BJ (cell line): Measurements from ENCODE around the gene ABCA7. TPM values are rescaled to one million over a fixed set of nuclear protein-coding genes. Genes with fewer than 3 reads are reported as not detected.

ENCODE experiments used
- CTCF ChIA-PET: fragments of 350-600 bp; formaldehyde crosslinking; extraction: SDS; loops from one replicate; lab custom pipeline; 2021; ENCODE audit warnings: antibody characterized with exemption, inconsistent platforms; lab: Yijun Ruan, JAX
- POLR2A ChIA-PET: fragments of 300-600 bp; sonication (Branson Sonifier 250); formaldehyde crosslinking; extraction: SDS; loops from one replicate; lab custom pipeline; 2021; ENCODE audit warnings: antibody characterized with exemption; lab: Charles Lee
- DNase-seq: peaks from one replicate; pipeline ENCODE4 v3.0.0-alpha.2; 2011; ENCODE audit warnings: low read depth
- H3K27me3 ChIP-seq: 2 replicates; pipeline ENCODE4 v1.6.0; 2011; ENCODE audit warnings: low read length; ENCODE audit not compliant: control insufficient read depth, insufficient read depth
- H3K36me3 ChIP-seq: 2 replicates; pipeline ENCODE4 v1.5.1; 2011; ENCODE audit warnings: low read length; ENCODE audit not compliant: control insufficient read depth, insufficient read depth
- H3K4me3 ChIP-seq: 2 replicates; pipeline ENCODE4 v1.5.1; 2011; ENCODE audit warnings: low read depth, mild to moderate bottlenecking, control low read depth, low read length
- polyA plus RNA-seq: library from polyadenylated mRNA; depleted of rRNA; stranded (reverse); fragments of >200 nt; gene quantifications from 2 replicates; pipeline ENCODE4 v1.2.3, GENCODE V29; 2011
- TF ChIP-seq, protein P1 (sequence below): IDR thresholded peaks from 2 replicates; pipeline ENCODE4 v1.5.1; 2011; ENCODE audit warnings: low read depth, mild to moderate bottlenecking, control low read depth, inconsistent platforms, low read length, moderate library complexity; ENCODE audit not compliant: insufficient read depth

ABCA7 gene
- polyA plus RNA-seq, 1 experiment: 1.9 TPM

- POLR2A ChIA-PET: no interaction called here
- TF ChIP-seq, protein P1, sequence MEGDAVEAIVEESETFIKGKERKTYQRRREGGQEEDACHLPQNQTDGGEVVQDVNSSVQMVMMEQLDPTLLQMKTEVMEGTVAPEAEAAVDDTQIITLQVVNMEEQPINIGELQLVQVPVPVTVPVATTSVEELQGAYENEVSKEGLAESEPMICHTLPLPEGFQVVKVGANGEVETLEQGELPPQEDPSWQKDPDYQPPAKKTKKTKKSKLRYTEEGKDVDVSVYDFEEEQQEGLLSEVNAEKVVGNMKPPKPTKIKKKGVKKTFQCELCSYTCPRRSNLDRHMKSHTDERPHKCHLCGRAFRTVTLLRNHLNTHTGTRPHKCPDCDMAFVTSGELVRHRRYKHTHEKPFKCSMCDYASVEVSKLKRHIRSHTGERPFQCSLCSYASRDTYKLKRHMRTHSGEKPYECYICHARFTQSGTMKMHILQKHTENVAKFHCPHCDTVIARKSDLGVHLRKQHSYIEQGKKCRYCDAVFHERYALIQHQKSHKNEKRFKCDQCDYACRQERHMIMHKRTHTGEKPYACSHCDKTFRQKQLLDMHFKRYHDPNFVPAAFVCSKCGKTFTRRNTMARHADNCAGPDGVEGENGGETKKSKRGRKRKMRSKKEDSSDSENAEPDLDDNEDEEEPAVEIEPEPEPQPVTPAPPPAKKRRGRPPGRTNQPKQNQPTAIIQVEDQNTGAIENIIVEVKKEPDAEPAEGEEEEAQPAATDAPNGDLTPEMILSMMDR: no peak
- Histone ChIP-seq H3K4me3 (no peak overlapping the region), H3K36me3 (peaks cover 18% of the 10 kb centered on the region), H3K27me3 (no peaks in the 10 kb centered on the region)
- no peak for DNase-seq
- CTCF ChIA-PET: interaction anchor here (0.6 to 1.1 kb wide), 2 partner anchors 9 to 49 kb away, joined by 4 read pairs; no protein-coding TSS in a partner anchor
Observed at GRCh38 chr19:1015782-1016646, 23.9 kb upstream of the ABCA7 start.

GRCh38 chr19:1016647-1017114, 23.2 kb upstream of the ABCA7 start:
- TF ChIP-seq, protein P1: no peak
- Histone ChIP-seq H3K27me3 (no peaks in the 10 kb centered on the region), H3K36me3 (peaks cover 18% of the 10 kb centered on the region), H3K4me3 (no peak overlapping the region)
- no peak for DNase-seq
- POLR2A ChIA-PET: no interaction called here
- CTCF ChIA-PET: interaction anchor here (0.6 to 1.1 kb wide), 2 partner anchors 10 to 48 kb away, joined by 4 read pairs; no protein-coding TSS in a partner anchor

DNA sequence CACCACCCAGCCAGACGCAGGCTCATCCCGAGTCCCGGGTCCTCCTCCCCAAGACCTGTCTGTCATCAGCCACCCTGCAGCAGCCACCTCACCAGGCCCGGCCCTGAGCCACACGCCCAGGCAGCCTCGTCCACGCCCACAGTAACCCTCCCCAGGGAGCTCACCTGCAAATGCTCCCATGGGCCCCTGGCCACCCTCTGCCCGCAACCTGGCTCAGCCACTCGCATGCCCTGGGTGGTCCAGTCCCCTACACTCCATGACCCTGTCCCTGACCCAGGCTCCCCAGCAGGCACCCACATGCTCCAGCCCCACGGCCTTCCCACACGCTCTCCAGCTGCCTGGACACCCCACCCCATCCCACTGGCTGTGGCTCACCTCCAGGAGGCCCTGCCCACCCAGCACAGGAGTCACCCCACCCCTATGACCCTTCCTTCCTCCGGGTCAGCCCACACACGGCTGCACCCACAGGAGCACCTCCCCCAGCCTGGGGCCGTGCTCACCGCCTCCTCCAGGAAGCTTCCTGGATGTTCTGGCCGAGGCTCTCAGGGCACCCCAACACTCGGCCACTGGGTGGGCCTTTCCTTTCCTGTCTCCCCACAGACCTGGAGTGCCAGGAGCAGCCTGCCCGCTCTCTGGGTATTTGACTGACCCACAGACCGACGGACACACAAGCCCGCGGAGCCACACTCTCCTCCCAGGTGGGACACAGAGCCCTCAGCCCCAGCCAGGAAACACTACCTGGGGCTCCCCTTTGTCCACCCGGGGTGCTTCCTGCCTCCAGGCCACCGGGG, 22.6 kb upstream of the ABCA7 start:
- Histone ChIP-seq H3K36me3 (peaks cover 15% of the 10 kb centered on the region), H3K27me3 (no peaks in the 10 kb centered on the region), H3K4me3 (no peak overlapping the region)
- TF ChIP-seq, protein P1: no peak
- CTCF ChIA-PET: interaction anchor here (0.6 to 1.1 kb wide), 2 partner anchors 10 to 48 kb away, joined by 4 read pairs; no protein-coding TSS in a partner anchor
- DNase-seq: no peak
- POLR2A ChIA-PET: no interaction called here

- Histone ChIP-seq H3K4me3 (no peak overlapping the region), H3K36me3 (peaks cover 12% of the 10 kb centered on the region), H3K27me3 (no peaks in the 10 kb centered on the region)
- CTCF ChIA-PET: interaction anchor here (0.9 kb wide), 1 partner anchor 227 kb away, joined by 3 read pairs; no protein-coding TSS in a partner anchor
- no peak for DNase-seq
- TF ChIP-seq, protein P1: no peak
- POLR2A ChIA-PET: no interaction called here
Observed at GRCh38 chr19:1017906-1018305, 22.0 kb upstream of the ABCA7 start.
